Measurements from ENCODE around the gene VMP1.
"Not testable (repeated sequence)": the region's sequence is repeated elsewhere in the genome, so short reads cannot be mapped to it uniquely, and the experiment has no call there.

VMP1 gene

DNA sequence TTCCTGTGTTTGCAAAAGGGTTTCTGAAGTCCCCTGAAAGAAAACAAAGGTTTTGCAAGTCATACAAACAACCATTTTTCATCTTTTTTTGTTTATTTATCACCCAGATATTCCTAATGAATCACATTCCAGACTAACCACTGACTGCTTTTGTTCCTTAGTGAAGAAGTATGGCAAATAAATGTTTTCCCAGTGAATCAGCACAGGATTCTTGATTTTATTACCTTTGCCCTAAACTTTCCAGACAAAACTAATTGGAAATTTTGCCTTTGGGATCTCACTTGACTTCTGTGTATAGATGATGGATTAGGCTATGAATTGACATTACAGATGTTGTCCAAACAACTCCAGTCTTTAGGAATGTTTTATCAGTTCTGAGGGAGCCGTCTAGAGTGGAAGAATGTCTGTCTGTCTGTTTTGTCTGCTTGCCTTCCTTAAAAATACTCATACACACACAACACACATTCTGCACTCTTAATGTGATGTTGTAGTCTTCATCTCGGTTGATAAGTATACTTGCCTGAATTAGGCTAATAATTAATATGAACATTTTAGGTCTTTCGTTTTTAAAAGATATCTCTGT lies 48.9 kb downstream of the VMP1 start:
- no peak for DNase-seq

DNA sequence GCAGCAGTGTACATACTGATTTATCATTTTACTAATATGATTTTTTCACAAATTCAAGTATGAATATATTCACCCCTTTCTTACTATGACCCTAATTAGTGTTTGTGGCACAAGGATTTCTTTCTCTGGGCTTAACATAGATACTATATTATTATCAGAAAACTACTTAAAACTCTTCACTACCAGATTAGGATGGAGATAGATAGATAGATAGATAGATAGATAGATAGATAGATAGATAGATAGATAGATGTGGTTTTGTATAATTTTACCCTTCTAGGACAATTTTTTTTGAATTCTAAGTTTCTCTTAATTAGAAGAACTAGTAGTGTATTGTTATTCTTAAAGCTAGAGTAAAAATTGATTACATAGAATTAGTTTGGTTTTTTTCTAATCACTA lies 49.6 kb downstream of the VMP1 start:
- DNase-seq = no peak

DNA sequence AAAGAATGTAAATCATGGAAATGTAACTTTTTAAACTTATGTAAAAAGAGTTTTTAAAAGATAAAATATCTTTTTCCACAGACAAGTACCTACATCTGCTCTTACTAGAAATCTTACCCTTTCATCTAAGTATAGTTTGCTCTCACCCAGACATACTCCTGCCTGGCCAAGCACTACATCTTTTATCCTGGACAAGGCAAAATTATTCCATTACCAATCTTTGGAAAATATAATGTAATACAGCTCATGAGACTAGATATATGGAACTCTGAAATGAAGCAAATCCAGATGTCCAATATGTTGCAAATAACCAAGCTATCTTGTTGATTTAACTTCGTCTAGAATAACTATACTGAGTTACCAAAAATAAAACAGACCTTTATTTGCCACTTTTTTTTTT lies 50.0 kb downstream of the VMP1 start:
- DNase-seq = no peak

DNA sequence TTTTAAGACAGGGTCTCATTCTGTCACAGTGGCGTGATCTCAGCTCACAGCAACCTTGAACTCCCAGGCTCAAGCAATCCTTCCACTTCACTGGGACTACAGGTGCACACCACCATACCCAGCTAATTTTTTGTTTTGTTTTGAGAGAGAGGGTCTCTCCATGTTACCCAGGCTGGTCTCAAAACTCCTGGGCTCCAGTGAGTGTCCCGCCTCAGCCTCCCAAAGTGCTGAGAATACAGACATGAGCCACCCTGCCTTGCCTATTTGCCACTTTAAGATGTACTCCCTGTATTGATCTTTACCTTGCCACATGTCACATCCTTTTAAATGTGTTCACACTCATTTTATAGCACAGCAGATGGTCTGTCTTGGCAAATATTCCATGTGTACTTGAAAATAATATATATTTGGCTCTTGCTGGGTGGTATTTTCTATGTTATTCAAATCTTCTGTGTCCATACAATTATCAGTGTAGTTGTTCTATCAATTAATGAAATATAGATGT lies 50.5 kb downstream of the VMP1 start:
- no peak for DNase-seq

GRCh38 chr17:59758998-59759651 lies 51.7 kb downstream of the VMP1 start:
- not testable (repeated sequence) for DNase-seq

GRCh38 chr17:59760160-59760559 lies 52.7 kb downstream of the VMP1 start:
- no peak for DNase-seq

- no peak for DNase-seq
These were observed 54.1 kb downstream of the VMP1 start for GRCh38 chr17:59761385-59762048.

DNA sequence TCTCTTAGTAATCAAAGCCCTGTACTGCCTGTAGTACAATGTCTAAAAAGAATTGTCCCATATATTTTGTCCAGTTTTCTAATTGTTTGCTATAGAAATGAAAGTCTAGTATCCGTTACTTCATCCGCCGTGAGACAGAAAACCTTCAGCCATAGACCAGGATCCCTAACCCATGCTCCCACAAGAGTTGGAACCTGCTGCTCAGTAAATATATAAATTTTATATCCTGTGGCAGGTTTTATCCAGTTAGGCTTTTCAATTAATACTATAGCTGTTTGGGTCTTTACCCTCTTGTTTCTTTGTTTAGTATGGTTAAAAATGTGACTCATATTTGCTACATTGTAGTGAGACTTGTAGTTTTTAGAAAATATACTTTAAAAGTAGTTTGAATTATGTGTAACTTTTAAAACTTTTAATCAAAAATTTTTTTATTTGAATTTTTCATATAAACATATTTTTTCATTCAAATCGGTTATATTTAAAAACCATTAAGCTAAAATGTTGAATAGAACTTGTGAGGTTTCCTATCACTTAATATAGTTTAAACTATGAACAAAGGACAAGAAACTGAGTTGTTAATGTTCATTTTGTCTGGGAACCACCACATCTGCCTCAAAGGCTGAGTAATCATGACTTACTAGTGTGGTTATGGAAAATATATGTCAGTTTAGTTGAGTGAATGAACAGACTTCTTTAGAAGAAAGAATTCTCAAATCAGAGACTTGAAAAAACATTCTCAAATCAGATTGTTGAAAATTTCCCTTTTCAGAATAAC lies 54.8 kb downstream of the VMP1 start:
- DNase-seq = no peak

DNA sequence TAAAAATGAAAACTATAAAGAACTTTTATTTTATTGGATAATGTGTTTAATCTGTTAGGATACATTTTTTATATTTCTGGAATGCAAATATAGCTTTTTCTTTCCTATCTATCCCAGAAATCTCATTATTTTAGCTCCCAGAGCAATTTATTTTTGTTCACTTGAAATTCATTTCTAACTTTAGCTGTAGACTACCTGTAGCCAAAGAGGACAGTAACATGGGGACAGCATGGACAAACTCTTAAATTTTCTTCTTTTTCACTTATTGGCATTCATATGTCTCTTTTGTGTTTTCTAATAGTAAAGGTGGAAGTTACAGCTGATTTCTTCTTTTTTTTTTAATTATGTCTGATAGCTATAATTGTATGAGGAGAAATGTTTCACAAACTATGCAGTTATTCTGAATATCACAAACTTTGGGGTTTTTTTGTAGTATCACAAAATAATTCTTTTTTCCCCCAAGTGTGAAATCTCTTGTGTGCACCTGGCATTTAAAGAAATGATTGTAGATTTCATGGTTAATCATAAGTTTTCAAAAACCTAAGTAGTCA lies 55.4 kb downstream of the VMP1 start:
- DNase-seq = no peak

DNA sequence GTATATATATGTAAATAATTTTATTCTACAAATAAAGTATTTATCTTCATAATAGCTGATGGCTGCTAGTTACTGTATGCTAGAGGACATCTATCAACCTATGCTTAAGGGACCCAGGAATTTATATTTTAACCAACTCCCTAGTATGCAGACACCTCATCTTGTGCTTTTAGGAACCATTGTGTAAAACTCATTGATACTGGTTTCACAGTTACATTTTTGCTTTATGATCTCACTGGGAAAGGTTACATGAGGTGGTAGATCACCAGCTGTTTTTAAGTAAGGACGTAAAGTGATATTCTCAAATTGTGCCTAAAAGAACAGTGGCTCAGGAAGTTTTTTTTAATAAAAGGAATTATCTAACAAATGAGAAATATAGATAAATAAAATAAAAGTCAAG lies 56.4 kb downstream of the VMP1 start:
- no peak for DNase-seq

- DNase-seq = no peak
These were observed 56.9 kb downstream of the VMP1 start for GRCh38 chr17:59764292-59764741.

GRCh38 chr17:59765038-59765437 lies 57.6 kb downstream of the VMP1 start:
- DNase-seq = no peak

GRCh38 chr17:59766491-59766890 lies 59.0 kb downstream of the VMP1 start:
- DNase-seq = no peak

GRCh38 chr17:59767176-59767575 lies 59.7 kb downstream of the VMP1 start:
- DNase-seq = no peak

GRCh38 chr17:59769887-59770286 lies 62.4 kb downstream of the VMP1 start:
- DNase-seq = no peak

- DNase-seq = no peak
These were observed 63.6 kb downstream of the VMP1 start for GRCh38 chr17:59771093-59771492.

DNA sequence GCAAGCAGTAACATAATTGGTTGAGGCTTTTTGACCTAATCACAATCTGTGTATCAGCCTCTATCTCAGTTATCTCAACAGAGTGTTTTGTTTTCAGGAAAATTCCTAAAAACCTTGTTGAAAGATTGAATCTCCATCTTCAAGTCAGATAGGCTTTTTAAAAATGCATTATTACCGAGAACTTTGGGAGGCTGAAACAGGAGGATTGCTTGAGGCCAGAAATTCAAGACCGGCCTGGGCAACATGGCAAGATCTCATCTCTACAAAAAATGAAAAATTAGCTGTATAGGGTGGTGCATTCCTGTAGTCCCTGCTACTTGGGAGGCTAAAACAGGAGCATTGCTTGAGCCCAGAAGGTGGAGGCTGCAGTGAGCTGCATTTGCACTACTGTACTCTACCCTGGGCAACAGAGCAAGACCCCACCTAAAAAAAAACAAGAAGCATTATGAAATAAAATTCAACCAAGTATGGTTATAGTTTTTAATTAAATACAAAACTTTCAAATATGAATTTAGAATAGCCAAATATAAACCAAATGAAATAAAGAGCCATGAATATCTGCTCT lies 68.4 kb downstream of the VMP1 start:
- no peak for DNase-seq

GRCh38 chr17:59776577-59776976 lies 69.1 kb downstream of the VMP1 start:
- DNase-seq = no peak

DNA sequence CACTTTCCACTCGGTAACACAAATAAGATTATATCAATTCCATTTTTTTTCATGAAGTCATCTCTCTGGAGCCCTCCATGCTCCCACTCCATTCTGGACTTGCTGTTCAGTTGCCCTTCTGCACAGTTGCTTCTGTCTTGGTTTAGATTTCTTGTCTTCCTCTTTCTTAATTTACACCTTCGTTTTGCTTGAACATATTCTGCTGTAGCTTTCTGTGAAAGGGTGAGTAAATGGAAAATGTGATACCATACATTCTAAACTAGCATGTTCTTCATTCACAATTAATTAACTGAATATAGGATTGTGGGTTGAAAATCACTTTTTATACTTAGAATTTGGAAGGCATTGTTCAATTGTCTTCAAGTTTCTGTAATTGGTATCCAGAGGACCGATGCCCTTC lies 69.6 kb downstream of the VMP1 start:
- no peak for DNase-seq

GRCh38 chr17:59778996-59779395 lies 71.5 kb downstream of the VMP1 start:
- DNase-seq = no peak

DNA sequence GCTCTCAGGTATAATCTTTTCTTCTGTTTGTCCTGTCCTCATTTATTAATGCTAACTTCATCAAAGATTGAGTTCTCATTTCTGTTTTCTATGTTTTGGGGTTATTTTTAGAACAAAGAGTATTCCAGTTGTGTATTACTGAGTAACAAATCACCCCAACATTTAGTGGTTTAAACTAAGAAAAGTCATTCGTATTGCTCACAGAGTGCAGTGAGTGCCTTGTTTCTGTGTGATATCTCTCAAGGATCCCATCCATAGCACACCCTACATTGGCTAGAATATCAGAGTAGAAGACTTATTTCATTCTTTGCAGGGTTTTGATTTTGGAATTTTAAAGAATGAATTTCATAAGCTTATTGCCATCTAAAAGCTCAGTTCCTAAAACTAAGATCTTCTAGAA lies 72.1 kb downstream of the VMP1 start:
- DNase-seq = no peak

GRCh38 chr17:59780548-59780947 lies 73.1 kb downstream of the VMP1 start:
- not testable (repeated sequence) for DNase-seq

All from hippocampal formation (tissue), 2 donors.